Activated CD4-positive, alpha-beta T cell treated with anti-CD3 and anti-CD28 coated beads, Interleukin-2, amount 10 ng/mL, durations not matched to agents 24 days and 14 days (primary cell): ENCODE measurements around the gene LATS1. TPM values are rescaled to one million over a fixed set of nuclear protein-coding genes. Genes with fewer than 3 reads are reported as not detected.
A peak's percentile ranks its signal among the peaks of the same experiment; 100 is the strongest.

Experiments
- DNase-seq: peaks from one replicate; pipeline ENCODE4 v3.0.0; 2022
- H3K27ac Mint-ChIP-seq: one replicate; pipeline ENCODE4 v1.8.0; 2022; ENCODE audit warnings: mild to moderate bottlenecking, mixed read lengths
- H3K27me3 Mint-ChIP-seq: one replicate; pipeline ENCODE4 v1.8.0; 2022; ENCODE audit warnings: mixed read lengths
- H3K36me3 Mint-ChIP-seq: one replicate; pipeline ENCODE4 v1.8.0; 2022; ENCODE audit warnings: low read depth, mild to moderate bottlenecking, mixed read lengths
- H3K4me1 Mint-ChIP-seq: one replicate; pipeline ENCODE4 v1.8.0; 2021; ENCODE audit warnings: mixed read lengths
- H3K4me3 Mint-ChIP-seq: one replicate; pipeline ENCODE4 v1.8.0; 2022; ENCODE audit warnings: mild to moderate bottlenecking, moderate library complexity, mixed read lengths
- H3K9me3 Mint-ChIP-seq: one replicate; pipeline ENCODE4 v1.8.0; 2021; ENCODE audit warnings: mixed read lengths
- intact Hi-C: fragments of 100-400 bp; cut with micrococcal nuclease; formaldehyde crosslinking; loops from one replicate; pipeline ENCODE4 v1.15.1; 2023
- total RNA-seq: library from RNA; stranded (reverse); gene quantifications from 2 replicates; pipeline ENCODE4 v1.2.3, GENCODE V29; 2022

Gene LATS1
- total RNA-seq, 1 donor from 2014 or later = 33.7 TPM

- intact Hi-C loops = no loop called here
- Mint-ChIP-seq H3K27me3 (no peaks in the 10 kb centered on the region), H3K9me3 (no peaks in the 10 kb centered on the region), H3K4me1 (peaks cover 7% of the 10 kb centered on the region), H3K4me3 (no peak overlapping the region), H3K27ac (no peak overlapping the region), H3K36me3 (peaks cover 44% of the 10 kb centered on the region)
- no peak for DNase-seq
Measured at GRCh38 chr6:149614337-149614736, 103.6 kb downstream of the LATS1 start.

- no peaks in the 10 kb centered on the region for H3K27me3 Mint-ChIP-seq
- H3K36me3 Mint-ChIP-seq = peaks cover 30% of the 10 kb centered on the region
- H3K27ac Mint-ChIP-seq = peak overlapping the region; percentile 78
- intact Hi-C loops = no loop called here
- peak overlapping the region; percentile 67 for H3K4me3 Mint-ChIP-seq
- H3K9me3 Mint-ChIP-seq = no peaks in the 10 kb centered on the region
- peaks cover 15% of the 10 kb centered on the region for H3K4me1 Mint-ChIP-seq
- DNase-seq = no peak
Measured at GRCh38 chr6:149608381-149608982, 109.4 kb downstream of the LATS1 start.

Other genes with a start within 250 kb of the LATS1 start
- gene ZC3H12D, start 233.1 kb downstream of the LATS1 start, total RNA-seq = 79.6 and 79.8 TPM in 2 replicates
- 24.2 and 28.4 TPM in 2 replicates for gene PPIL4, start 172.1 kb downstream of the LATS1 start, total RNA-seq
- gene GINM1, start 151.7 kb downstream of the LATS1 start, total RNA-seq = 18.0 and 19.9 TPM in 2 replicates
- 18.9 and 23.0 TPM in 2 replicates for gene KATNA1, start 69.4 kb downstream of the LATS1 start, total RNA-seq
- 78.9 and 93.7 TPM in 2 replicates for gene NUP43, start 28.4 kb upstream of the LATS1 start, total RNA-seq
- gene PCMT1, start 31.6 kb upstream of the LATS1 start, total RNA-seq = 98.0 and 101 TPM in 2 replicates
- 3.7 TPM in 2 replicates for gene LRP11, start 146.3 kb upstream of the LATS1 start, total RNA-seq
- gene RAET1E, start 180.0 kb upstream of the LATS1 start, total RNA-seq = not detected in 2 replicates
- gene RAET1G, start 205.0 kb upstream of the LATS1 start, total RNA-seq = not detected in 2 replicates
- 0.40 and 0.47 TPM in 2 replicates for gene ULBP2, start 223.9 kb upstream of the LATS1 start, total RNA-seq
- gene ULBP1, start 245.8 kb upstream of the LATS1 start, total RNA-seq = 0.49 and 0.76 TPM in 2 replicates